ENCODE measurements around the gene RTN3. TPM values are rescaled to one million over a fixed set of nuclear protein-coding genes. Genes with fewer than 3 reads are reported as not detected.

RTN3 gene
- total RNA-seq, 1 donor from 2014 or later: 279 TPM

DNA sequence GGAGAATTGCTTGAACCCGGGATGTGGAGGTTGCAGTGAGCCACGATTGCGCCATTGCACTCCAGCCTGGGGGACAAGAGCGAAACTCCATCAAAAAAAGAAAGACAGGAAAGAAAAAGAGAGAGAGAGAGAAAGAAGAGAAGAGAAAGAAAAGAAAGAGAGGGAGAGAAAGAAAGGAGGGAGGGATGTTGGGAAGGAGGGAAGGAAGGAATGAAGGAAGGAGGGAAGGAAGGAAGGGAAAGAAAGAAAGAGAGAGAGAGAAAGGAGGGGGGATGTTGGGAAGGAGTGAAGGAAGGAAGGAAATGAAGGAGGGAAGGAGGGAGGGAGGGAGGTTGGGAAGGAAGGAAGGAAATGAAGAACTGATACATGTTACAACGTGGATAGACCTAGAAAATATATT is 119.6 kb downstream of the RTN3 start:
- Histone ChIP-seq H3K4me3 (no peak overlapping the region), H3K27me3 (no peaks in the 10 kb centered on the region), H2AFZ (replicated peaks) (no peak overlapping the region), H3K9me3 (ENCODE audit: low read depth) (no peaks in the 10 kb centered on the region), H3K4me2 (no peak overlapping the region), H3K27ac (no peak overlapping the region), H3K9ac (no peak overlapping the region), H4K20me1 (ENCODE audit: low read depth) (no peaks in the 10 kb centered on the region), H3K36me3 (no peaks in the 10 kb centered on the region), H3K79me2 (ENCODE audit: low read depth) (no peaks in the 10 kb centered on the region), H3F3A (ENCODE audit: low read depth) (no peaks in the 10 kb centered on the region), H3K4me1 (no peaks in the 10 kb centered on the region)
- Mint-ChIP-seq H3K9me3 (peaks cover 7% of the 10 kb centered on the region), H3K27me3 (ENCODE audit: insufficient read depth, low read depth) (peaks cover 6% of the 10 kb centered on the region), H3K27ac (no peak overlapping the region), H3K4me3 (no peak overlapping the region), H3K4me1 (peaks cover 6% of the 10 kb centered on the region), H3K36me3 (peaks cover 9% of the 10 kb centered on the region)
- TF ChIP-seq EZH2phosphoT487 (IDR thresholded peaks at IDR 0.05) (no peak), EZH2 (IDR thresholded peaks at IDR 0.05) (no peak)
- TF ChIP-seq, protein P1, sequence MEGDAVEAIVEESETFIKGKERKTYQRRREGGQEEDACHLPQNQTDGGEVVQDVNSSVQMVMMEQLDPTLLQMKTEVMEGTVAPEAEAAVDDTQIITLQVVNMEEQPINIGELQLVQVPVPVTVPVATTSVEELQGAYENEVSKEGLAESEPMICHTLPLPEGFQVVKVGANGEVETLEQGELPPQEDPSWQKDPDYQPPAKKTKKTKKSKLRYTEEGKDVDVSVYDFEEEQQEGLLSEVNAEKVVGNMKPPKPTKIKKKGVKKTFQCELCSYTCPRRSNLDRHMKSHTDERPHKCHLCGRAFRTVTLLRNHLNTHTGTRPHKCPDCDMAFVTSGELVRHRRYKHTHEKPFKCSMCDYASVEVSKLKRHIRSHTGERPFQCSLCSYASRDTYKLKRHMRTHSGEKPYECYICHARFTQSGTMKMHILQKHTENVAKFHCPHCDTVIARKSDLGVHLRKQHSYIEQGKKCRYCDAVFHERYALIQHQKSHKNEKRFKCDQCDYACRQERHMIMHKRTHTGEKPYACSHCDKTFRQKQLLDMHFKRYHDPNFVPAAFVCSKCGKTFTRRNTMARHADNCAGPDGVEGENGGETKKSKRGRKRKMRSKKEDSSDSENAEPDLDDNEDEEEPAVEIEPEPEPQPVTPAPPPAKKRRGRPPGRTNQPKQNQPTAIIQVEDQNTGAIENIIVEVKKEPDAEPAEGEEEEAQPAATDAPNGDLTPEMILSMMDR (IDR thresholded peaks at IDR 0.05): no peak
- DNase-seq (ENCODE audit: low spot score): no peak

DNA sequence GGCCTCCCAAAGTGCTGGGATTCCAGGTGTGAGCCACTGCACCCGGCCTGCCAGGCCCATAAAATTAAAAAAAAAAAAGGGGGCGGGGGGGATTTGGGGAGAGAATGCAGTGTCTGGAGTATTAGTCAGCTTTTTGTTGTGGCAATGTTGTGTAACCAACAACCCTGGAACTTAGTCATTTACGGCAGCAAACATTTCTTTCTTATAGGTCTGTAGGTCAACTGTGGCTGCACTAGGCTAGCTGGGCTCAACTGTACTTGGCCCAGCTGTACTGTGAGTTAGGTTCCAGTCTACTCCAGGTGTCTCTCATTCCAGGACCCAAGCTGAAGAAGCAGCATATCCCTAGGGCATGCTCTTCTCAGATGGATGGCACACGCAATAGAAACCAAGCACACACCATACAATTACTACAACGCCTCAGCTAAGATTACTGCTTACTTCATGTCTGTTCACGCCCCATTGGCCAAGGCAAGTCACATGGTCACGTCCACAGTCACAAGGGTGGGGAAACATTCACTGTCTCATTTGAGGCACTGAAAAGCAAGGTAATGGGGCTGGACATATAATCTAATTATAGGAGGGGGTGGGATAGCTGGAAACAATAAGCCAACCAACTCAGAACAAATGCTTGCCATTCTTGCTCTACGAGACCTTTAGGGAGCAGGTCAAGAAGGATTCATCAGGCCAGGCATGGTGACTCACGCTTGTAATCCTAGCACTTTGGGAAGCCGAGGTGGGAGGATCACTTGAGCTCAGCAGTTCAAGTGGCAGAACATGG is 121.5 kb downstream of the RTN3 start:
- Histone ChIP-seq H3K4me3 (no peak overlapping the region), H3K9ac (no peak overlapping the region), H3K4me2 (no peak overlapping the region), H3K4me1 (no peaks in the 10 kb centered on the region), H3K36me3 (no peaks in the 10 kb centered on the region), H3K79me2 (ENCODE audit: low read depth) (no peaks in the 10 kb centered on the region), H3F3A (ENCODE audit: low read depth) (no peaks in the 10 kb centered on the region), H3K27me3 (no peaks in the 10 kb centered on the region), H3K9me3 (ENCODE audit: low read depth) (no peaks in the 10 kb centered on the region), H4K20me1 (ENCODE audit: low read depth) (no peaks in the 10 kb centered on the region), H3K27ac (no peak overlapping the region), H2AFZ (replicated peaks) (no peak overlapping the region)
- H3K27me3 Mint-ChIP-seq (ENCODE audit: insufficient read depth, low read depth): peaks cover 3% of the 10 kb centered on the region
- no peak for DNase-seq (ENCODE audit: low spot score)
- no peak for TF ChIP-seq EZH2 (IDR thresholded peaks at IDR 0.05)
- TF ChIP-seq EZH2phosphoT487 (IDR thresholded peaks at IDR 0.05): no peak
- TF ChIP-seq, protein P1 (IDR thresholded peaks at IDR 0.05): no peak
- peaks cover 4% of the 10 kb centered on the region for H3K9me3 Mint-ChIP-seq
- no peak overlapping the region for H3K4me3 Mint-ChIP-seq
- H3K27ac Mint-ChIP-seq: no peak overlapping the region
- H3K36me3 Mint-ChIP-seq: peaks cover 6% of the 10 kb centered on the region
- peaks cover 6% of the 10 kb centered on the region for H3K4me1 Mint-ChIP-seq

DNA sequence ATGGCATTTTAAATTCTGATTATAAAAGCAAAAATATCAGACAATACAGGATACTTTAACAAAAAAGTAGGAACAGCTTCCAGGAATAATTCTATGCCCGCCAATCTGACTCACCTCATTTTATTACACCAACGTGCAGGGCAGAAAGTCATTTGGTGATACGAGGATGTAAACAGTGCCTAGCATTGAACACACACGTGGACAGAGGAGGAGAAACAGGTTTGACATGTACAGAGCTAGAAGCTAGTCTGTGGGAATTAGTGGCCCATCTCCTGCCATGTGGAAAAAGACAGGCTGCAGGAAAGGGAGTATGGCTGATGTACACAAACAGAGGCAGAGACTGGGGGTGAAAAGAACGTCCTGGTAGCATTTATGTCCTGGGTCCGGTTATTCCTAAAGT is 123.0 kb downstream of the RTN3 start:
- Histone ChIP-seq H3K79me2 (ENCODE audit: low read depth) (no peaks in the 10 kb centered on the region), H3K4me2 (no peak overlapping the region), H3K4me1 (no peaks in the 10 kb centered on the region), H2AFZ (replicated peaks) (no peak overlapping the region), H4K20me1 (ENCODE audit: low read depth) (no peaks in the 10 kb centered on the region), H3K9ac (no peak overlapping the region), H3F3A (ENCODE audit: low read depth) (no peaks in the 10 kb centered on the region), H3K36me3 (no peaks in the 10 kb centered on the region), H3K27me3 (no peaks in the 10 kb centered on the region), H3K4me3 (no peak overlapping the region), H3K27ac (no peak overlapping the region), H3K9me3 (ENCODE audit: low read depth) (no peaks in the 10 kb centered on the region)
- no peaks in the 10 kb centered on the region for H3K9me3 Mint-ChIP-seq
- peaks cover 6% of the 10 kb centered on the region for H3K4me1 Mint-ChIP-seq
- TF ChIP-seq EZH2 (IDR thresholded peaks at IDR 0.05) (no peak), EZH2phosphoT487 (IDR thresholded peaks at IDR 0.05) (no peak)
- TF ChIP-seq, protein P1 (IDR thresholded peaks at IDR 0.05): no peak
- no peak overlapping the region for H3K27ac Mint-ChIP-seq
- H3K27me3 Mint-ChIP-seq (ENCODE audit: insufficient read depth, low read depth): peaks cover 3% of the 10 kb centered on the region
- DNase-seq (ENCODE audit: low spot score): no peak
- H3K4me3 Mint-ChIP-seq: no peak overlapping the region
- peaks cover 6% of the 10 kb centered on the region for H3K36me3 Mint-ChIP-seq

Measured in neural progenitor cell (in vitro differentiated cells).